ENCODE results near the gene PRR18.

The PRR18 gene

DNA sequence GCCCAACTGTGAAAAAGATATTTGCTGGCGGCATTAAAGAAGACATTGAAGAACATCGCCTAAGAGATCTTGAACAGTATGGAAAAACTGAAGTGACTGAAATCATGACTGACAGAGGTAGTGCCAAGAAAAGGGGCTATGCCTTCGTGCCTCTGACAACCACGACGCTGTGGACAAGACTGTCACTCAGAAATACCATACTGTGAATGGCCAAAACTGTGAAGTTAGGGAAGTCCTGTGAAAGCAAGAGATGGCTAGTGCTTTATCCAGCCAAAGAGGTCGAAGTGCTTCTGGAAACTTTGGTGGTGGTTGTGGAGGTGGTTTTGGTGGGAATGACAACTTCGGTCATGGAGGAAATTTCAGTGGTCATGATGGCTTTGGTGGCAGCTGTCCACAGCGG lies 26.7 kb upstream of the PRR18 start:
- H3K14ac ChIP-seq (ENCODE audit: low read length), result no peak overlapping the region

DNA sequence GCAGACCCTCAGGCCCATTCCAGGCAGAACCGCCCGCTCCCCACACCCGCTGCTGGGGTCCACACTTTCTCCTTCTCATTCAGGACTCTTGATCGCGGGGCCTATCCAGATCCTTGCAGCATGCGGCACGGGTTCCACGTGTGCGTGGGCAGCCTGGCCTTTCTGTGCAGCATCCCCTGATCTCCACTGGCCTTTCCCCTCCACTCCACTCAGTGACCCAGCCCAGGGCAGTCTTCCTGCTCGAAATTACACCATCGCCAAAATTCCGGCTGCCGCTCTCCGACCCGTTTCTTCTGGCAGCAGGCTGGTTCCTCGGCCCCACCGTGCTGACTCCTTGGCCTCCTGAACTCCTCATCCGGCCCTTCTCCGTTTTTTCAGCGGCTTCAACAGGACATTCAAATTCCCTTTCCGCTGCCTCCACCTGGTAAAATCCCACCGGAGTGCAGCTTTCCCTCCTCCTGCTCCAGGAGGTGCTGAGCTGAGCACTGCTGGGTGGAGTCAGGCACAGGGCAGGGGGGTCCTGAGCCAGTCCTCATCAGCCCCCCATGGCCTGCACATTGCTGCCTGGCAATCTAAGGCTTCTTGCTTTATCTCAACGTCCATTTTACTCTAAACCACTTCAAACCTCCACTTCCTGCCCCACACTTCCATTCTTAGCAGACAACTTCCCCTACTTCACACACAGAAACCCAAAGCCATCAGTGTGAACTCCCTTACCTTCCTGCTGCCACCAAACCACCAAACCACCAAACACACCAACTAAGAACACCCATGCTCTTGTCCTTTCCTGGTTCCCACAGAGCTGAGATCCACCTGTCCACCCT lies 25.2 kb upstream of the PRR18 start:
- Histone ChIP-seq H3K4ac (ENCODE audit: low read length) (no peak overlapping the region), H3K18ac (ENCODE audit: low read length) (no peak overlapping the region)
- no CpG with 5 or more reads among the region's 23 CpGs for WGBS, 2 donors (ENCODE audit: extremely low coverage in 2 of 2, insufficient read length in 2 of 2, insufficient replicate concordance in 1 of 2)

More for the DNA sequence above, 26.7 kb upstream of the PRR18 start:
- no peak overlapping the region for H3K4me2 ChIP-seq (ENCODE audit: insufficient read depth, low read length, poor library complexity, severe bottlenecking)
- H2BK120ac ChIP-seq (ENCODE audit: low read depth, low read length), result no peak overlapping the region
- H3K23ac ChIP-seq (ENCODE audit: low read depth, low read length, poor library complexity), result no peak overlapping the region
- H3K79me1 ChIP-seq (ENCODE audit: low read depth, low read length), result peaks cover 12% of the 10 kb centered on the region
- H2AFZ ChIP-seq (ENCODE audit: low read length), result no peak overlapping the region
- no CpG with 5 or more reads among the region's 8 CpGs for WGBS, 2 donors (ENCODE audit: extremely low coverage in 2 of 2, insufficient read length in 2 of 2, insufficient replicate concordance in 1 of 2)
- no peak overlapping the region for H2BK15ac ChIP-seq (ENCODE audit: low read length)
- H2AK5ac ChIP-seq (ENCODE audit: low read depth, low read length), result no peak overlapping the region
- H4K91ac ChIP-seq (ENCODE audit: low read depth, low read length, poor library complexity), result no peak overlapping the region
- H3K4ac ChIP-seq (ENCODE audit: low read length), result no peak overlapping the region
- DNase-seq (ENCODE audit: low spot score), result no peak
- peaks cover 10 to 57% of the 10 kb centered on the region in 2 donors for H3K36me3 ChIP-seq (replicated peaks in 1 of 2; ENCODE audit: control insufficient read depth in 2 of 2, insufficient read depth in 2 of 2, low read length in 2 of 2)
- no peak overlapping the region for H3K4me3 ChIP-seq (ENCODE audit: low read length in 2 of 2)
- peaks cover 0 to 4% of the 10 kb centered on the region in 2 donors for H3K4me1 ChIP-seq (ENCODE audit: control insufficient read depth in 2 of 2, insufficient read depth in 1 of 2, low read depth in 1 of 2, low read length in 2 of 2)
- no peaks in the 10 kb centered on the region for H3K27me3 ChIP-seq (ENCODE audit: control insufficient read depth in 3 of 3, insufficient read depth in 3 of 3, low read depth in 1 of 3, low read length in 3 of 3)
- no peak overlapping the region for H2BK12ac ChIP-seq (ENCODE audit: low read length)
- no peak overlapping the region for H2BK5ac ChIP-seq (ENCODE audit: low read length)
- no peak overlapping the region for H4K8ac ChIP-seq (ENCODE audit: low read depth, low read length)
- H3K9ac ChIP-seq (ENCODE audit: low read depth, low read length, poor library complexity), result no peak overlapping the region
- H3K9me3 ChIP-seq (replicated peaks in 1 of 2; ENCODE audit: control insufficient read depth in 2 of 2, insufficient read depth in 1 of 2, low read depth in 1 of 2, low read length in 2 of 2), result peaks cover 0 to 1% of the 10 kb centered on the region in 2 donors
- H3K18ac ChIP-seq (ENCODE audit: low read length), result no peak overlapping the region
- no peak overlapping the region for H3K27ac ChIP-seq (replicated peaks; ENCODE audit: low read length)

DNA sequence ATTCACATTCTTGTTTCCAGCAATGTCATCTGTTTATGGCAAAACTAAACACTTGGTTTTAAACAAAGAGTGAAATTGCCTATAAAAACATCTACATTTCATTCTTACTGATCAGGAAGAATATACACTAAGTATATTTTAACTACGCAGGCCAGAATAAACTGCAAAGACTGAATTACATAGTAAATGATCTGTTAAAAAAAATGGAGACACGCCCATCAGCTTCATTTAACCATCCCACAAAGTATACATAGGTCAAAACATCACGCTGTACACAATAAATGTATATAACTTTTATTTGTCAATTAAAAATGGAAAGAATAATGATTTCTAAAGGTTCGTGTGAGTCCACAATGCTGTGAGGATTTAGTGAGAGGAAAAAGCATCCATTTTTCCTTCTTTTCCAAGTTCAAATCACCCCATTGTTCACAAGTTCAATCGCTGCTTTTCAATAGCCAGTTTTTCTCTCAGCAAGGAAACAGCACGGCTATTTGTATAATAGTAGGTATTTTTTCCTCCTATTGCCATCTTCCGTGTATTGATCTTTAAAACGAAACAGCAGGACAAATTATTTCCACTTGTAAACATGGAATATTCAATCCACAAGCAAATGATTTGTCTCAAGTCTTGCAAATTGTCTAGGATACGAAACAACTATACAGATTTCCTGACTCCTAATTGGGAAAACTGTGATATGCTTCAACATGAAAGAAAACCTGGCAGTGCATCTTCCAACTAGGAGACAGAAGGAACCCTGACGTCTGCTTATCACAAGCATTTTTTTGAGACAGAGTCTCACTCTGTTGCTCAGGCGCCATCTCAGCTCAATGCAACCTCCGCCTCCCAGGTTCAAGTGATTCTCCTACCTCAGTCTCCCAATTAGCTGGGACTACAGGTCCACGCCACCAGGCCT lies 23.6 kb upstream of the PRR18 start:
- no peak overlapping the region for H2AK5ac ChIP-seq (ENCODE audit: low read depth, low read length)
- WGBS, 2 donors (ENCODE audit: extremely low coverage in 2 of 2, insufficient read length in 2 of 2, insufficient replicate concordance in 1 of 2), result no CpG with 5 or more reads among the region's 13 CpGs
- H3K14ac ChIP-seq (ENCODE audit: low read length), result no peak overlapping the region
- no peak overlapping the region for H3K23ac ChIP-seq (ENCODE audit: low read depth, low read length, poor library complexity)
- no peak overlapping the region for H4K8ac ChIP-seq (ENCODE audit: low read depth, low read length)
- no peak overlapping the region for H2AFZ ChIP-seq (ENCODE audit: low read length)
- H2BK15ac ChIP-seq (ENCODE audit: low read length), result no peak overlapping the region
- H2BK120ac ChIP-seq (ENCODE audit: low read depth, low read length), result no peak overlapping the region
- no peak for DNase-seq (ENCODE audit: low spot score)
- no peak overlapping the region for H3K27ac ChIP-seq (replicated peaks; ENCODE audit: low read length)
- H3K4me1 ChIP-seq (ENCODE audit: control insufficient read depth in 2 of 2, insufficient read depth in 1 of 2, low read depth in 1 of 2, low read length in 2 of 2), result peaks cover 0 to 4% of the 10 kb centered on the region in 2 donors
- H3K9ac ChIP-seq (ENCODE audit: low read depth, low read length, poor library complexity), result no peak overlapping the region
- H3K18ac ChIP-seq (ENCODE audit: low read length), result no peak overlapping the region
- H3K27me3 ChIP-seq (ENCODE audit: control insufficient read depth in 3 of 3, insufficient read depth in 3 of 3, low read depth in 1 of 3, low read length in 3 of 3), result no peaks in the 10 kb centered on the region
- H4K91ac ChIP-seq (ENCODE audit: low read depth, low read length, poor library complexity), result no peak overlapping the region
- H3K4me2 ChIP-seq (ENCODE audit: insufficient read depth, low read length, poor library complexity, severe bottlenecking), result no peak overlapping the region
- H3K79me1 ChIP-seq (ENCODE audit: low read depth, low read length), result peaks cover 7% of the 10 kb centered on the region
- H2BK5ac ChIP-seq (ENCODE audit: low read length), result no peak overlapping the region
- H3K36me3 ChIP-seq (replicated peaks in 1 of 2; ENCODE audit: control insufficient read depth in 2 of 2, insufficient read depth in 2 of 2, low read length in 2 of 2), result peaks cover 8 to 61% of the 10 kb centered on the region in 2 donors
- peaks cover 0 to 1% of the 10 kb centered on the region in 2 donors for H3K9me3 ChIP-seq (replicated peaks in 1 of 2; ENCODE audit: control insufficient read depth in 2 of 2, insufficient read depth in 1 of 2, low read depth in 1 of 2, low read length in 2 of 2)
- no peak overlapping the region for H3K4me3 ChIP-seq (ENCODE audit: low read length in 2 of 2)
- H3K4ac ChIP-seq (ENCODE audit: low read length), result no peak overlapping the region
- H2BK12ac ChIP-seq (ENCODE audit: low read length), result no peak overlapping the region

More for the DNA sequence above, 25.2 kb upstream of the PRR18 start:
- no peak overlapping the region for H2BK12ac ChIP-seq (ENCODE audit: low read length)
- H4K91ac ChIP-seq (ENCODE audit: low read depth, low read length, poor library complexity), result no peak overlapping the region
- H3K4me1 ChIP-seq (ENCODE audit: control insufficient read depth in 2 of 2, insufficient read depth in 1 of 2, low read depth in 1 of 2, low read length in 2 of 2), result peaks cover 0 to 4% of the 10 kb centered on the region in 2 donors
- no peak overlapping the region for H2AFZ ChIP-seq (ENCODE audit: low read length)
- peaks cover 11 to 61% of the 10 kb centered on the region in 2 donors for H3K36me3 ChIP-seq (replicated peaks in 1 of 2; ENCODE audit: control insufficient read depth in 2 of 2, insufficient read depth in 2 of 2, low read length in 2 of 2)
- no peak overlapping the region for H3K9ac ChIP-seq (ENCODE audit: low read depth, low read length, poor library complexity)
- H3K79me1 ChIP-seq (ENCODE audit: low read depth, low read length), result peaks cover 11% of the 10 kb centered on the region
- DNase-seq (ENCODE audit: low spot score), result no peak
- H2BK15ac ChIP-seq (ENCODE audit: low read length), result no peak overlapping the region
- H3K23ac ChIP-seq (ENCODE audit: low read depth, low read length, poor library complexity), result no peak overlapping the region
- no peak overlapping the region for H4K8ac ChIP-seq (ENCODE audit: low read depth, low read length)
- H3K9me3 ChIP-seq (replicated peaks in 1 of 2; ENCODE audit: control insufficient read depth in 2 of 2, insufficient read depth in 1 of 2, low read depth in 1 of 2, low read length in 2 of 2), result peaks cover 0 to 1% of the 10 kb centered on the region in 2 donors
- no peaks in the 10 kb centered on the region for H3K27me3 ChIP-seq (ENCODE audit: control insufficient read depth in 3 of 3, insufficient read depth in 3 of 3, low read depth in 1 of 3, low read length in 3 of 3)
- H2BK120ac ChIP-seq (ENCODE audit: low read depth, low read length), result no peak overlapping the region
- H2BK5ac ChIP-seq (ENCODE audit: low read length), result peak overlapping the region; percentile 66
- no peak overlapping the region for H3K27ac ChIP-seq (replicated peaks; ENCODE audit: low read length)
- no peak overlapping the region for H2AK5ac ChIP-seq (ENCODE audit: low read depth, low read length)
- no peak overlapping the region for H3K14ac ChIP-seq (ENCODE audit: low read length)
- no peak overlapping the region for H3K4me3 ChIP-seq (ENCODE audit: low read length in 2 of 2)
- no peak overlapping the region for H3K4me2 ChIP-seq (ENCODE audit: insufficient read depth, low read length, poor library complexity, severe bottlenecking)

DNA sequence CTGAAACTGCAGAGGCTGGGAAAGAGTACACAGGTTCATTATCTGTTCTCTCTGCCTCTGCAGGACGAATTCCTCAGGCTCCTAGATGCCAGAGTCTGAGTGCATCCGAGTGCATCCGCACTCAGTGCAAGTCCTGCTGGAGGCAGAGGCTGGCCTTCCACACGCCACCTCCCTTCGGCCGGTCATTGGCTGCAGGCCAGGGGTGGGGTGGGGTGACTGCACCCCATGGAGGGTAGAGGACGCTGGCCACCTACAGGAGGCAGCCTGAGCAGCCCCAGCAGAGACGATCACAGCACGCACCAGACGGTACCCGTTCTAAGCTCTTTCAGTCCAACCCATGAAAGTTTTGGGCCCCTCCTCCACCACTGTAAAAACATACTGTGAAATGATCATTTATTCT lies 22.4 kb upstream of the PRR18 start:
- Histone ChIP-seq H3K23ac (ENCODE audit: low read depth, low read length, poor library complexity) (peak overlapping the region; percentile 77), H2BK12ac (ENCODE audit: low read length) (no peak overlapping the region), H3K27me3 (ENCODE audit: control insufficient read depth in 3 of 3, insufficient read depth in 3 of 3, low read depth in 1 of 3, low read length in 3 of 3) (no peaks in the 10 kb centered on the region), H2BK120ac (ENCODE audit: low read depth, low read length) (no peak overlapping the region), H3K4ac (ENCODE audit: low read length) (no peak overlapping the region), H2AK5ac (ENCODE audit: low read depth, low read length) (no peak overlapping the region), H3K36me3 (replicated peaks in 1 of 2; ENCODE audit: control insufficient read depth in 2 of 2, insufficient read depth in 2 of 2, low read length in 2 of 2) (peaks cover 9 to 61% of the 10 kb centered on the region in 2 donors), H3K18ac (ENCODE audit: low read length) (no peak overlapping the region), H3K27ac (replicated peaks; ENCODE audit: low read length) (no peak overlapping the region), H2AFZ (ENCODE audit: low read length) (no peak overlapping the region), H3K14ac (ENCODE audit: low read length) (no peak overlapping the region), H3K79me1 (ENCODE audit: low read depth, low read length) (peaks cover 7% of the 10 kb centered on the region), H3K9ac (ENCODE audit: low read depth, low read length, poor library complexity) (no peak overlapping the region), H4K8ac (ENCODE audit: low read depth, low read length) (peak overlapping the region; percentile 54), H4K91ac (ENCODE audit: low read depth, low read length, poor library complexity) (no peak overlapping the region), H3K9me3 (replicated peaks in 1 of 2; ENCODE audit: control insufficient read depth in 2 of 2, insufficient read depth in 1 of 2, low read depth in 1 of 2, low read length in 2 of 2) (peaks cover 0 to 1% of the 10 kb centered on the region in 2 donors), H3K4me3 (ENCODE audit: low read length in 2 of 2) (no peak overlapping the region), H3K4me1 (ENCODE audit: control insufficient read depth in 2 of 2, insufficient read depth in 1 of 2, low read depth in 1 of 2, low read length in 2 of 2) (peaks cover 0 to 4% of the 10 kb centered on the region in 2 donors), H2BK15ac (ENCODE audit: low read length) (no peak overlapping the region), H2BK5ac (ENCODE audit: low read length) (no peak overlapping the region), H3K4me2 (ENCODE audit: insufficient read depth, low read length, poor library complexity, severe bottlenecking) (no peak overlapping the region)
- WGBS, 2 donors (ENCODE audit: extremely low coverage in 2 of 2, insufficient read length in 2 of 2, insufficient replicate concordance in 1 of 2), result no CpG with 5 or more reads among the region's 11 CpGs
- DNase-seq (ENCODE audit: low spot score), result peak; percentile 51

Measured in neuronal stem cell (in vitro differentiated cells).